K562 (cell line): ENCODE data around the gene EIF5.

Experiments used
- POLR2AphosphoS5 ChIP-seq: IDR thresholded peaks from 2 replicates; pipeline ENCODE4 v1.6.1; 2011; ENCODE audit warnings: mild to moderate bottlenecking, low read depth, low read length, moderate library complexity; ENCODE audit not compliant: control insufficient read depth, insufficient read depth
- POLR2H ChIP-seq: IDR thresholded peaks from 2 replicates; pipeline ENCODE4 v1.6.1; 2016; ENCODE audit warnings: missing genetic modification characterization, low read depth, mild to moderate bottlenecking, control low read depth, missing compliant biosample characterization, moderate library complexity
- ZNF347 ChIP-seq: fragments of 450-650 bp; formaldehyde crosslinking; IDR thresholded peaks from 2 replicates; pipeline ENCODE4 v1.4.0; 2020; ENCODE audit warnings: low read depth, mild to moderate bottlenecking, moderate library complexity
- TF ChIP-seq, protein P1 (sequence below): fragments of 200-800 bp; sonication (Bioruptor generic); IDR thresholded peaks from 2 replicates; pipeline ENCODE4 v1.6.1; 2017; ENCODE audit warnings: missing genetic modification characterization, missing compliant biosample characterization

DNA sequence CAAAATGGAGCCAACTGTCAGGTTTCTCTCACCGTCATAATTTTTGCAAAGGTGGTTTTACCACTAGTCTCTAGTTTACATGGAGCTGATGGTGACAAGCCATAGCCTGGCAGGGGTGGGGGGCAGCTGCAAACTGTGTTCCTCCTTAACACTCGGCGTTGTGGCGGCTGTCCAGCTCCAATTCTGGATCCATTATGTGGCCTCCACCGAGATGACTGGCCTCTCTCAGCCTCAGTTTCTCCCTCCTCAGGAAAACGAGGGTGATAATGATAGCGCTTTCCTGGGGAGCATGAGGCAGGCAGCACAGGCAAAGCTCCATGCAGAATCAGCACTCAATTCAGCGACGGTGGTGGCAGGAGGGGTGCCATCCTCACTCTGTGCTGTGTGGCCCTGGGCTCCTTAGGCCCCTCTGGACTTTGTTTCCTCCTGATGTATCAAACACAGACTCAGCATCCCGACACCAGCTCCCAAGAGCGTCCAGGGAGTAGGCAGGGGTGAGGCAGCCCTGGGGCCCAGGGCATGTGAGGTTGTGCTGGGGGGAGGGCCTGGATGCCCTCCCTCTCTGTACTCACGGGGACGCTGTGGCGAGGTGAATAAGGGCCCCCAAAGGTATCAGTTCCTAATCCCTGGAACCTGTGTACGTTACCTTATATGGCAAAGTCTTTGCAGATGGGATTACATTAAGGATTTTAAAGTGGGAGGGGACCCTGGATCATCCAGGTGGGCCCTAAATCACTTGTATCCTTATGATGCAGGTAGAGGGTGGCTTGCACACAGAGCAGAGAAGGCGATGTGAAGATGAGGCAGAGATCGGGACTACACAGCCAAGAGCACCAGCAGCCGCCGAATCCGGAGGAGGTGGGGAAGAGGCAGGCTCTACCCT, 46.8 kb upstream of the EIF5 start:
- TF ChIP-seq, protein P1, sequence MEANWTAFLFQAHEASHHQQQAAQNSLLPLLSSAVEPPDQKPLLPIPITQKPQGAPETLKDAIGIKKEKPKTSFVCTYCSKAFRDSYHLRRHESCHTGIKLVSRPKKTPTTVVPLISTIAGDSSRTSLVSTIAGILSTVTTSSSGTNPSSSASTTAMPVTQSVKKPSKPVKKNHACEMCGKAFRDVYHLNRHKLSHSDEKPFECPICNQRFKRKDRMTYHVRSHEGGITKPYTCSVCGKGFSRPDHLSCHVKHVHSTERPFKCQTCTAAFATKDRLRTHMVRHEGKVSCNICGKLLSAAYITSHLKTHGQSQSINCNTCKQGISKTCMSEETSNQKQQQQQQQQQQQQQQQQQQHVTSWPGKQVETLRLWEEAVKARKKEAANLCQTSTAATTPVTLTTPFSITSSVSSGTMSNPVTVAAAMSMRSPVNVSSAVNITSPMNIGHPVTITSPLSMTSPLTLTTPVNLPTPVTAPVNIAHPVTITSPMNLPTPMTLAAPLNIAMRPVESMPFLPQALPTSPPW (CRISPR knock-in tag): no peak
- no peak for TF ChIP-seq ZNF347 (CRISPR knock-in tag)
- no peak for TF ChIP-seq POLR2AphosphoS5
- no peak for TF ChIP-seq POLR2H (tag)
